ES-I3 (cell line): ENCODE measurements around the gene MAP3K7.

ENCODE experiments used
- H3K36me3 ChIP-seq: 2 replicates; pipeline ENCODE4 v1.6.1; 2013; ENCODE audit warnings: mild to moderate bottlenecking, low read length, control low read depth, moderate library complexity; ENCODE audit not compliant: insufficient read depth
- H3K4me1 ChIP-seq: 2 replicates; pipeline ENCODE4 v1.6.1; 2013; ENCODE audit warnings: mild to moderate bottlenecking, control low read depth, low read length; ENCODE audit not compliant: insufficient read depth
- H3K9ac ChIP-seq: 2 replicates; pipeline ENCODE4 v1.6.1; 2013; ENCODE audit warnings: low read depth, mild to moderate bottlenecking, low read length, moderate library complexity
- H3K9me3 ChIP-seq: 2 replicates; pipeline ENCODE4 v1.6.1; 2013; ENCODE audit warnings: mild to moderate bottlenecking, low read length, moderate library complexity; ENCODE audit not compliant: control insufficient read depth, insufficient read depth

MAP3K7 gene

DNA sequence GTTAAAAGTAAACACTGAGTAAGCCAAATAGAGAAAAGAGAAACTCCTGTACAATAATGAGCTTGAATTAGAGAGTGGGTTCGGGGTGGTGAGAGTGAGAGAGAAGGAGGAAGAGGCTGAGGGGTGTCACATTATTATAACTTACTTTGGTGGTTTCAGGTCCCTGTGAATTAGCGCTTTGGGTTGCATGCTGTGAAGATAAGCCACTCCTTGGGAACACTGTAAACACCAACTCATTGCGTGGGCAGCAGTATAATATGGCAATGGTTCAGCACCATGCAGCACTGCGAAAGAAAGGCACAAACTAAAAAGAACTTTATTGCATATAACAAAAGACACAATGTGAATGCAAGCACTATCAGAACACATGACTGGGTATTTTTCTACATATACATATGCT lies 26.9 kb downstream of the MAP3K7 start:
- H3K36me3 ChIP-seq, result peaks cover 20% of the 10 kb centered on the region
- no peaks in the 10 kb centered on the region for H3K9me3 ChIP-seq
- H3K9ac ChIP-seq, result no peak overlapping the region
- H3K4me1 ChIP-seq, result no peaks in the 10 kb centered on the region

GRCh38 chr6:90557006-90557405 lies 29.9 kb downstream of the MAP3K7 start:
- Histone ChIP-seq H3K4me1 (no peaks in the 10 kb centered on the region), H3K9ac (no peak overlapping the region), H3K36me3 (peaks cover 20% of the 10 kb centered on the region), H3K9me3 (no peaks in the 10 kb centered on the region)

DNA sequence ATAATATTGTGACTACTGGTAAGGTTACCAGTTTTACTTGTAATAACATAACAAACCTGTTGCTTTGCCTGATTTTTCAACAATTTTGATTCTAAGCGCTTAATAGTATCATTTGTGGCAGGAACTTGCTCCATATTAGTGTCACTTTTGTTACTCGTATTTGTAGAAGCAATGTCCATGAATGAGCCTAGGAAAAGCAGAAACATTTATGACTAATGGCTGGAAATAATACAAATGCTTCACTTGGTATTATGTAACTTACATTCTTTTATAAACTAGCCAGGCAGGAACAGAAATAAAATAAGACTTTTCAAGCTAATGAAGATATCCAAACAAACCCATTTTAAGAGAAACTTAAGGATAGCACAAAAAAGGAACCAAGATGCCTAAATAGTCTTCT lies 38.9 kb downstream of the MAP3K7 start:
- H3K9me3 ChIP-seq, result no peaks in the 10 kb centered on the region
- H3K36me3 ChIP-seq, result peaks cover 18% of the 10 kb centered on the region
- H3K4me1 ChIP-seq, result no peaks in the 10 kb centered on the region
- no peak overlapping the region for H3K9ac ChIP-seq

- no peaks in the 10 kb centered on the region for H3K9me3 ChIP-seq
- peaks cover 18% of the 10 kb centered on the region for H3K36me3 ChIP-seq
- H3K9ac ChIP-seq, result no peak overlapping the region
- H3K4me1 ChIP-seq, result no peaks in the 10 kb centered on the region
Observed at GRCh38 chr6:90547079-90547478, 39.8 kb downstream of the MAP3K7 start.

DNA sequence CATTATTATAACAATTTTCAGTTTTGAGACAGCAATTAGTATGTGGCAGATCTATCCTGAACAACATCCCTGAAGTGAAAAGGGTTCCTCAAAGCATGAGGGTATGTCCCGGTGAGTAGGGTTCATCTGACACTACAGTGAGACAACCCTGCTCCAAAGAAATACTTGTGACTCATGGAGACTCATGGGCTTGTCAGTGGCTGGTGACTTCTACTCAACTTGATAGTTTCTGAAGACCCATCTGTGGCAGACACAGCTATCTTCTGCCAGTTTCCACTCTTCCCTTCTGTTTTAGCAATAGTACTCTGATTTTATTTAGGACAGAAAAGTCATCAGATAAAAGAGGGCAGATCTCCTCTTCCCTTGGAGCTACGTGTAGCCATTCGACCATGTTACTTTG lies 41.4 kb downstream of the MAP3K7 start:
- H3K9ac ChIP-seq, result no peak overlapping the region
- H3K36me3 ChIP-seq, result peaks cover 16% of the 10 kb centered on the region
- no peaks in the 10 kb centered on the region for H3K9me3 ChIP-seq

GRCh38 chr6:90544741-90545140 lies 42.1 kb downstream of the MAP3K7 start:
- peaks cover 16% of the 10 kb centered on the region for H3K36me3 ChIP-seq
- H3K9ac ChIP-seq, result no peak overlapping the region
- H3K4me1 ChIP-seq, result no peaks in the 10 kb centered on the region
- no peaks in the 10 kb centered on the region for H3K9me3 ChIP-seq

More for the DNA sequence above, 41.4 kb downstream of the MAP3K7 start:
- no peaks in the 10 kb centered on the region for H3K4me1 ChIP-seq

GRCh38 chr6:90544081-90544480 lies 42.8 kb downstream of the MAP3K7 start:
- Histone ChIP-seq H3K4me1 (no peaks in the 10 kb centered on the region), H3K9me3 (no peaks in the 10 kb centered on the region), H3K36me3 (peaks cover 16% of the 10 kb centered on the region), H3K9ac (no peak overlapping the region)

DNA sequence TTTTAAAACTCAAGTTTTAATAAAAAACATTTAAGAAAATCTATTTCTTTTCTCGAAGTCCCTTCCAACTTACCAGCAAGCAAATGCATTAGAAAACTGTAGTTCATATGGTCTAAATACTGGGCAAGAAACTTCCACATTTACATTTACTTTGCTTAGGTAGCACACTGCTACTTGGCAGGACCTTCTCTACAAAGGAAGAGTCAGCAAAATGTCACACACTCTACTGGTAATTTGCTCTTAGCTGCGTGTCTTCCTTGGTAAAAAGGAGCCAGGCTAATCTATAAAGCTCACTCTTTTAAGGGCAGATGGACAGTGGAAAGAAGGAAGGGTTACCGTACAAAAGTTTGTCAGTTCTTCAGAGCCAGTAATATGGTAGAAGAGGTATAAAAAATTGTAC lies 45.7 kb downstream of the MAP3K7 start:
- Histone ChIP-seq H3K36me3 (peaks cover 12% of the 10 kb centered on the region), H3K4me1 (no peaks in the 10 kb centered on the region), H3K9ac (no peak overlapping the region), H3K9me3 (no peaks in the 10 kb centered on the region)

- Histone ChIP-seq H3K9me3 (no peaks in the 10 kb centered on the region), H3K36me3 (no peaks in the 10 kb centered on the region), H3K4me1 (no peaks in the 10 kb centered on the region), H3K9ac (no peak overlapping the region)
Observed at GRCh38 chr6:90538278-90539046, 48.4 kb downstream of the MAP3K7 start.

DNA sequence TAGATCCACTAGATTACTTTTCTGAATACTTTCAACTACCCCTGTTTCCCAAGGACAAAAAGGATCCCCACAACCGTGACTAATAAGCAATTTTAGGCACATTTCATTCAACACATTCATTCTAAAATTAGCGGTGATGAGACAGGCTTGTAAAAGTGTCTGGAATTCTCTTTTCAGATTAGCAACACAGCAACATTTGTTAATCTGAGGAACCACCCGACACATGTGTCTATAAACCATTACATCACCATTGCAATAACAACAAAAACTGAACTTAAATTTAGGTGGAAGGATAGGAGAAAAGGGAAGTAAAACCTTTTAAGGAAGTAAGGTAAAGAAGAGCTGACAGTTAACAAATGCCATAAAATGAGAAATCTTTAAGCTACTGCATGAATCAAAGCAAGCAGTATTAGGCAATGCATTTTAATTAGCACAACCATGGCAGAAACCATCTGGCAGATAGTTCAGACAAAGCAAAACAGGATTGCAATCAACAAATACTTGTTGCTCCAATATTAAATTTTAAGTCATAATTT lies 49.1 kb downstream of the MAP3K7 start:
- no peaks in the 10 kb centered on the region for H3K9me3 ChIP-seq
- no peak overlapping the region for H3K9ac ChIP-seq
- H3K36me3 ChIP-seq, result no peaks in the 10 kb centered on the region
- no peaks in the 10 kb centered on the region for H3K4me1 ChIP-seq

DNA sequence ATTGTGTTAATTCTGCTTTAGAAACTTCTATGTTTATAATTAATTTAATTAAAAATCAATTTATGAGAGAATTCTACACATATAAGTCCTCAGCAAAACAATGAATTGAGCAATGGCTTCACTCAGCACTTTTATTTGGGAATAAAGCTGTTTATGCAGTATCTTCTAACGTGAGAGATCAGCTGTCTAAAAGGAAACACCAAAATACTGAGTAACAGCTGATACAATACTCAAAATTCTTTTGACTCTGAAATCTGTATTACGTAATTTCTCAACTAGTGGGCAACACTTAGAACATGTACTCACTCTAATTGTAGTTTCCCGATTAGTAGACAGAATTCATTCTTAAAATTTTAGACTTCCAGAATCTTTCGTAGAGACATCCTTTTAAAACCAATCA lies 49.8 kb downstream of the MAP3K7 start:
- H3K4me1 ChIP-seq, result no peaks in the 10 kb centered on the region

DNA sequence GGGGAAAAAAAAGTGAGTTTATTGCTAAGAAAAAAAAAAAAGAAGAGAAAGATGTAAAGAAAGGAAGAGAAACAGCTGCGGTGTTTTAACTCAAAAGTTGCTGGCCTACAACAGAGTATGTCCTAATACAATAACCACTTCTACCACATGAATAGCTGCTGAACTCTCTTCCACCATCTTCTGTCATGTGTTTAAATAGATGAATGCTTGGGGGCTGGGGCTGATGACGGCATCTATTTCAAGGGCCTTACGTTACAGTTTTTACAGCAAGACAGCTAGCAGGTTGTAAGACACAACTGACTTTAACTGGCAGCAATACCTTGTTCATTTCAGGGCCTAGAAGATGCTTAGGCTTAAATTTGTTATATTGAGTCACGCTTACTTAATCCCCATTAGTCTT lies 50.4 kb downstream of the MAP3K7 start:
- no peaks in the 10 kb centered on the region for H3K4me1 ChIP-seq
- no peak overlapping the region for H3K9ac ChIP-seq
- no peaks in the 10 kb centered on the region for H3K36me3 ChIP-seq
- no peaks in the 10 kb centered on the region for H3K9me3 ChIP-seq

More for the DNA sequence above, 49.8 kb downstream of the MAP3K7 start:
- Histone ChIP-seq H3K9me3 (no peaks in the 10 kb centered on the region), H3K36me3 (no peaks in the 10 kb centered on the region), H3K9ac (no peak overlapping the region)

DNA sequence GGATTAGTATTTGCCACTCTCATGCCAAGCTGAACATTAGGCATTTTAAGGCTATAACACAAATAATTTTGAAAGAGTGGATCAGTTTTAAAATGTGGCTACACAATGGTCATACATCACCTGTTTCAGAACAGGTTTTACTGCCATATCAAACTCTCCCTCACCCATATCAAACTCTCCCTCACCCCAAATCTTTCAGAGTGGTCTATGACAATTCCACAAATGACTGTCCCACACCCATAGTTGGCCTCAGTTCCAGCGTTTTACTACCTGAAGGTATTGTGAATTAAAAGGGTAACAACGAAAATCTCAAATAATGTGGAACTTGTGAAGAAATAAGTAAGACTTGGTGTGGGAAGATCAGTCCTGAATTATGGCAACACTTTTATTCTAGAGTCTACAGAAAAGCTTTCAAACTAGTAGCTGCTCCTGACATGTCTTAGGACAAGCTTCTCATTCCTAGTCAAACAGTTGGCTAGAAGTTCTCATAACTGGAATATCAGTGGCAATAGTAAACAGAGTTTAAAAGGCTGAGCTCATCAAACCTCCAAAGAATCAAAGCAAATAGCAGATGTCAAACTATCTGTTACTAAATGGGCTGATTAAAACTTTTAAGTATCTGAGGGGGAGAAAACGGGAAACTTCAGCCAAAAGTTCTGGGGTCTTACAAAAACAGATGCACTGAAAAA lies 52.4 kb downstream of the MAP3K7 start:
- no peaks in the 10 kb centered on the region for H3K4me1 ChIP-seq
- H3K36me3 ChIP-seq, result no peaks in the 10 kb centered on the region

DNA sequence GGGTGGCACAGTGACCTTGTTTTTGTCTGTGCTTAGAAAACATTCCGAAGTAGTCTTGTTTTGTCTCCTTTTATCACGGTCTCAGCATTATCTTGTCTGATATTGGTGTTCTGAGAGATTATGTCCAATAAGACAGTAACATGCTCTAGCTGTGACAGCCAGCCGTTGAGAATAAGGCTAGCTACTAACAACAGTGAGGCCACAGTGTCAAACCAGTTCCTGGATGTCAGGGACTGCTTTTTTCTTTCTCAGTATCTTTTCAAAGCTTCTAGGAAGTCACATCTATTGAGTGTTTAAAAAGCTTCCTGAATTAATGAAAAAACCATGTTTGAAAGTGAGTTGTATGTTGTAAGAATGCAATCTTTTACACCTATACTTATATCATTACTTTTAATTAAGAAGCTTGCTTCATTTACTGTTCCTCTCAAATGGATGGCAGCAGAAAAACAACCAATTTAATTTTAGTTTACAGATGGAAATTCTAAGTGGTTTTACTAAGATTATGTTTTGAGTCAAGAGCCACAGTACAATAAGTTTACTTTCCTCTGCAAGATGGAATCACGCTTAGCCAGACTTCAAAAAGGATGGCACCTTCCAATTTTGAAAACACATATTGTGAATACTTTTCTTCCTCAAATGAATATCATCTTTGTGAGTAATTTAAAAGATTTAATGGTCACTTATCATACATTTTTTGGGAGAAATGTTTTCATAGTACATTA lies 53.1 kb downstream of the MAP3K7 start:
- no peaks in the 10 kb centered on the region for H3K4me1 ChIP-seq
- no peaks in the 10 kb centered on the region for H3K36me3 ChIP-seq

More for the DNA sequence above, 52.4 kb downstream of the MAP3K7 start:
- no peaks in the 10 kb centered on the region for H3K9me3 ChIP-seq
- H3K9ac ChIP-seq, result no peak overlapping the region

More for the DNA sequence above, 53.1 kb downstream of the MAP3K7 start:
- H3K9ac ChIP-seq, result no peak overlapping the region
- no peaks in the 10 kb centered on the region for H3K9me3 ChIP-seq
